ENCODE data around the gene ACAP3.

DNA sequence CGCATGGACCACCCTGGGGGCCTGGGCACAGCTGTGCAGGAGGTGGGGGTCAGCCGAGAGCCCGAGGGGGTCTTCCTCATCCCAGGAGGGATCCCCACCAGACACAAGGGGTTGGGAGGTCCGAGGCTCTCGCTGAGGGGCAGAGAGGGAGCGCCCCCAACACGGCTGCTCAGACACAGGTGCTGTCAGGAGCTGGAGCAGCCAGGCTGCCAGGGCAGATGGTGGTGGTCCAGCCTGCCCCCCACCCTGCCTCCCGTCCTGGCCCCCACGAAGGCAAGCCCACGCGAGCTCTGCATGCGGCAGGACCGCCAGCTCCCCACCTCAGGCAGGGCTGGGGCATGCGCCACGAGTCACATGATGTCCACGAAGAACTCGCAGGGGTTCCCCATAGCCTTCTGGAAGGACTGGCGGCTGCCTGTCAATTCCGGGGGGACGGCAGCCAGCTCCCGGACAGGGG is 28.1 kb upstream of the ACAP3 start:
- TF ChIP-seq, protein P1, sequence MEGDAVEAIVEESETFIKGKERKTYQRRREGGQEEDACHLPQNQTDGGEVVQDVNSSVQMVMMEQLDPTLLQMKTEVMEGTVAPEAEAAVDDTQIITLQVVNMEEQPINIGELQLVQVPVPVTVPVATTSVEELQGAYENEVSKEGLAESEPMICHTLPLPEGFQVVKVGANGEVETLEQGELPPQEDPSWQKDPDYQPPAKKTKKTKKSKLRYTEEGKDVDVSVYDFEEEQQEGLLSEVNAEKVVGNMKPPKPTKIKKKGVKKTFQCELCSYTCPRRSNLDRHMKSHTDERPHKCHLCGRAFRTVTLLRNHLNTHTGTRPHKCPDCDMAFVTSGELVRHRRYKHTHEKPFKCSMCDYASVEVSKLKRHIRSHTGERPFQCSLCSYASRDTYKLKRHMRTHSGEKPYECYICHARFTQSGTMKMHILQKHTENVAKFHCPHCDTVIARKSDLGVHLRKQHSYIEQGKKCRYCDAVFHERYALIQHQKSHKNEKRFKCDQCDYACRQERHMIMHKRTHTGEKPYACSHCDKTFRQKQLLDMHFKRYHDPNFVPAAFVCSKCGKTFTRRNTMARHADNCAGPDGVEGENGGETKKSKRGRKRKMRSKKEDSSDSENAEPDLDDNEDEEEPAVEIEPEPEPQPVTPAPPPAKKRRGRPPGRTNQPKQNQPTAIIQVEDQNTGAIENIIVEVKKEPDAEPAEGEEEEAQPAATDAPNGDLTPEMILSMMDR (IDR thresholded peaks at IDR 0.05 in 4 of 5, conservative IDR thresholded peaks at IDR 0.05 in 1 of 5) = no peak
- no peak for TF ChIP-seq POLR2A (IDR thresholded peaks at IDR 0.05)

Data from gastrocnemius medialis (tissue), 4 donors.